GM08714 (cell line): ENCODE data around the gene SHH.
"Not testable (repeated sequence)": the region's sequence is repeated elsewhere in the genome, so short reads cannot be mapped to it uniquely, and the experiment has no call there.

ENCODE experiments used
- H3K4me3 ChIP-seq: fragments of 200-500 bp; sonication (Bioruptor generic); 2 replicates; pipeline ENCODE4 v1.5.1; 2014; ENCODE audit warnings: mild to moderate bottlenecking, low read length, inconsistent platforms
- ZNF274 ChIP-seq: IDR thresholded peaks from 2 replicates; pipeline ENCODE4 v1.6.1; 2012; ENCODE audit warnings: mild to moderate bottlenecking, low read depth, low read length

The SHH gene

DNA sequence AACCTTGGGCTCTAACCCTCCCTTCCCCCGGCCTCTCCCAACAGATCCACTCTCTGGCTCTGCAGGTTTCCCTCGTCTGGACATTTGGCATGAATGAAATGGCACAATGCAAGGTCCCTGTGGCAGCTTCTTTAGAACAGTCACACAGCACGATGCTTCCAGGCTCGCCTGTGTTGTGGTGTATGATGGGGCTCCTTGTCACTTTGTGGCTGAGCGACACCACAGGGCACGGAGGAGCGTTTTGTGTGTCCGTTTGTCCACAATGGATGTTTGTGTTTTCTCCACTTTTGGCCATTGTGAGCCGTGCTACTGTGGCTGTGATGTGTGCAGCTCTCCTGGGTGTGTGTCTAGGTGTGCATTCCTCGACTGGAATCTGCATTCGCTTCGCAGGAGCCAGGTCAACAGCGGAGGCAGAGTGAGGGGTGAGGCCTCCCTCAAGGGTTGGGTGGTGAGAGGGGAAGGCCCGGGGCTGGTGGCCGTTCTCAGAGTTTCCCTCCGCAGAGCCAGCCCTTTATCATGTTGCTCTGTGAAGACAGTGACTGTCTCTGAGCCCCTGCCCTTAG, 22.3 kb upstream of the SHH start:
- no peak for TF ChIP-seq ZNF274
- H3K4me3 ChIP-seq, result no peak overlapping the region

DNA sequence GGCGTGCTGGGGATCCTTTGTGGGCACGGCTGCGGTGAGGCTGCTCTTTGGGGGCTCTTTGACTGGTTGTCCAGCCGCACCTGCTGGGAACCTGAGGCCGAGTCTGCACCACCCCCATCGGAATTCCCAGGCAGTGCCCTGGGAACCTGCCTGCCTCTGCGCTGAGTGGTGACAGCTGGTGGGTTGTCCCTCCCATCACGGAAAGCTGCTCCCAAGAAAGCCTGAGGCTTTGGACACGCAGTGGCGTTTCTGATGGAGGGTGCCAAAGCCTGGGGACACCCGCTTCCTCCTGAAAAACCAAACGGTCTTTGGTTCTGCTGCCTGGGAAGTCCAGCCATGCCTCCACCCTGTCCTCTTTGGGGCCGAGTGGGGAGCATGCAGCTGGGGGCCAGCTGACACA, 21.4 kb upstream of the SHH start:
- H3K4me3 ChIP-seq, result no peak overlapping the region
- no peak for TF ChIP-seq ZNF274

DNA sequence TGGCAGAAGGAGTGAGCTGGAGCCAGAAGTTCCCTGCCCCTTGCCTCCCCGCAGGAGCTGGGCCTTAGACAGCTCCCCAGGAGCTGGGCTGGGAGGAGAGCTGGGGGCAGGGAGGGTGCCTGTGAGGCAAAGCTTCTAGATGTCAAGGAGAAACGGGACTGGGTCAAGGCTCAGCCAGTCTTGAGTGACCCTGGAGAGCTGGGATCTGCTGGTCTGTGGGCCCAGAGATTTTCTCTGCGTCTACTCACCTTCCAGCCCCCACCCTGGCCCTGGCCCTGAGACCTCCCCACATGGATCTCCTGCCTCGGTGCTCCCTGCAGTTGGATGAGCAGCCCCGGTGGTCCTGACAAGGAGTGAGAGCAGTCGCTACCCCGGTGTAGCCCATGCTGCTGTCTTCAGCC, 20.3 kb upstream of the SHH start:
- no peak for TF ChIP-seq ZNF274
- no peak overlapping the region for H3K4me3 ChIP-seq

DNA sequence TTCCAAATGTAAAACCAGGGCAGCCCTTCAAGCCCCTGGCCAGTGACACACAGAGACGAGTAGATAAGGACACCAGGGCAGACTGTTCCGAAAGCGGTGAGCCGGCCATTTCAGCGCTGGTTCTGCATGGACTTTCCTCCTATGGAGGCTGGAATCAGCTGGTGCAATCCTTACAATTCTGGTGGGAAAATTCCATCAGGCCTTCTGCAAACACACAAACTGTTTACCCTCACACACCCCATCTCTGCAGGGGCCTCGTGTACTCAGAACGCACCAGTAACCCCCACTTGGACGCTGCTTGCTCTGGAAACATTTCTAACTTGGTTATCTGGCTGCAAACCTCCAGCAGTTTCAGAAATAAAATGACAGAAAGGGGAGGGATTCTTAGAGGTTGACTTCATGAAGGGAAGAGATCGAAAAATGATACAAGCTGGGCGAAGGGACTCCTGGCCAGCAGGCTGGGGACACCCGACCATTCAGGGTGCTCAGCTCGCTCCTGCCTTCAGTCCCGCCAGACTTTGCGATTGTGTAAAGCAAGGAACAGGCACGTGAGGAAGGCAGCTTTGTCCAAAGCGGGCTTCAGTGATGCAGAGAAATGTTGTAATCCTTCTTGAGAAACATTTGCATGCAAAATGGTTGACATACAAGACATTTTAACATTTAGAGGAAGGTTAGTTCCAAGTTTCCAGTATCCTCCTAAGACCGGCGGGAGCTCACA, 19.7 kb upstream of the SHH start:
- no peak for TF ChIP-seq ZNF274
- no peak overlapping the region for H3K4me3 ChIP-seq

DNA sequence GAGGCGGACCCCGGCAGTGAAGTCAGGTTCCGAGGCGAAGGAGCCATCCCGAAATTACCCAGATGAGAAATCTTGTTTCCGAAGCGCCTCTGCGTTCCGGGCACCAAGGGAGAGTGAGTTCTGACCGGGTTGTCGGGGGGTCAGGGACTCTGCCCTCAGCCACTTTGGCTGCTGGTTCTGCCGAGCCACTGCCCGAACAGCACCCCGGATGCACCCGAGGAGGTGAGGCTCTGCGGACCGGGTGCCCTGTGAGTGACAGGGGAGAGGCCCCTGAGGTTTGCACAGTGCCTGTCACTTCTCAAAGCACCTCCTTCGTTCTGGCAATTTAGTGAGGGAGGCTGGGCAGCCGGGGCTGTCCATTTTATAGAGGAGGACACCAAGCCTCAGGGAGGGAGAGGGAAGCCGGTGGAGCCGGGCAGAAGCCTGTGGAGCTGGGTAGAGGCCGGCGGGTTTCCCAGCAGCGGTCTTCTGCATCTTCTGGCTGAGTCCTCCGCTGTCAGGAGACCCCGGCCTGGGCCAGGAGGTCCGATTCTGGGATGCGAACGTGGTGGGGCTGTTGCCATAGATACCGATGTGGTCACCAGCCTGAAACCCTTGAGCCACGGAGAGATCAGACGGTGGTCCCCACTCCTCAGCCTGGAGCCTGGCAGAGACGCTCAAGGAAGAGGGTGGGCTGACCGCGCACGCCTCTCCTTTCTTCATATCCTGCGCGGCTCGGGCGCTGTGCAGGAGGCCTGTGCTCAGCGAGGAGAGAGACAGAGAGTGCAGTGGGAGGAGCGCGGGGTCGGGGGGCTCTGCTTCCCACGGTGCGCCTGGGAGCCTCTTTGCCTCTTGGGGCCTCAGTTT, 18.9 kb upstream of the SHH start:
- TF ChIP-seq ZNF274, result no peak
- H3K4me3 ChIP-seq, result no peak overlapping the region

DNA sequence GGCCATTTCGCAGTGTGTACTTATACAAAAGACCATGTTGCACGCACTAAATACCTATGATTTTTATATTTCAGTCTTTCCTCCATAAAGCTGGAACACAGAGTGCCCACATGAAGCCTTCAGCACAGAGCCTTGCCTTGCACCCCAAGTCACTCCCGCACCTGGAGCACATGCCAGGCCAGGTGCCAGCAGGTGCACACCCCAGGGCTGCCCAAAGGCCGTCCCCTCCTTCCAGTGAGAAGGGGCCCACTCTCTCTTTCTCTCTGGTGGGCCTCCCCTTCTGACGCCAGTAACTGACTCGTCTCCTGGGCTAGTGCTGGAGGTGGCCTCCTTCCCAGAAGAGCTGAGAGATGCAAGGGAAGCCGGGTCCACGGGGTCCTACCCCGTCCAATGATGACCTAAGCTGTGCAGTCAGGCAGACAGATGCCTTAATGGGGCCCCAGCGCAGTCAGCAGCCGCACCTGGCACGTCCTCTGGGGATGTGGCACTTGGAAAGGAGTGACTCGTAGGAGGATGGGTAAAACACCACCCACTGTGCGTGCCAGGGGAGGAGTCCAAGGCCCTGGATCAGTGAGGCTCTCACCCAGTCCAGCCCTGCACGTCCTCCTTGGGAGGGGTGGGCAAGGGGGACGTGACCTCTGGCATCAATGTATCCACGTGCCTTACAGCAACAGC, 17.7 kb upstream of the SHH start:
- no peak overlapping the region for H3K4me3 ChIP-seq
- TF ChIP-seq ZNF274, result no peak

DNA sequence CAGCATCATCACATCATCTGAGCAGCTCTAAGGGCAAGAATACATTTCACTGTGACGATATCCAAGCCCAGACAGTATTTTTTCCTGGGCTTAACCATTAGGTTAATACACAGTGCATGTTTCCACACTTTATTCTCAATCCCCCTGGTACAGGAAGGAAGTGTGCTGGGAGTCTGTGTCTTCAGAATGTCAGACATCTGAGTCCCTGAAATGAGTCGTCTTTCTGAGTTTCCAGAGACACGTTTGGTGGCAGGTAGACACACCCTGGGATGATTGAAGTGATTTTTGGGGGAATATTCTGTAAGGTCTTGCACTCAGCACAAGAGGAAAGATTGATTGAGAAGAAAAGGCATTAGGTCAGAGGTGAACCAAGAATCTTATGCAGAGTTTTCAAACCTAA, 13.1 kb upstream of the SHH start:
- H3K4me3 ChIP-seq, result no peak overlapping the region
- TF ChIP-seq ZNF274, result no peak

DNA sequence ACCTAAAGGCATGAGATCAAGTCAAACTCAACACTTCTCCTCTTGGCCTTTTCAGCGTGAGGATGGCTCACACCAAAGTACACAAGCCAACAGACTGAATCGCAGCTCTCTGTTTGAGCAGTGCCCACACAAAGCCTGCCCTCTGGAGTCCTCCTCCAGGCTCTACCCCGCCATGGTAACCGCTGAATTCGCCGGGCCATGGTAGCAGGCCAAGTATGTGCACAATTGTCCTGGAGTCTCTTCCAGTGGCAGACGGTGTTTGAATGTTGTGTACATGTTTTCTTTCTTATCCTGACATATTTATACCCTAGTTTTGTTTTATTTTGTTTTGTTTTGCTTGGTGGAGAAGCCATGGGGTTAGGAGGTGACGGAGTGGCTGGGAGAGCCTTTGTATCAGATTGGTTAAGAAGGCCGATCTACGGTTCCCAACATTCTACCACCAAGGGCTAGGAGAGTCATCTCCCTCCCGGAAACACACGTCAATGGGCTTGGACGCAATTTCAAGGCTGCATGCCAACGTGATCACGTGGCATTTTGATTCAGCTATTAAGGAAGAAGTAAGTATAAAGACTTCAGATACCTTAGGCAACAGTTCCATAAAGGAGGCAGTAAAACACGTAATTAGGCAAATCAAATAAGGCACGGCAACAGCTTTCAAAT, 12.1 kb upstream of the SHH start:
- TF ChIP-seq ZNF274, result no peak
- H3K4me3 ChIP-seq, result no peak overlapping the region

DNA sequence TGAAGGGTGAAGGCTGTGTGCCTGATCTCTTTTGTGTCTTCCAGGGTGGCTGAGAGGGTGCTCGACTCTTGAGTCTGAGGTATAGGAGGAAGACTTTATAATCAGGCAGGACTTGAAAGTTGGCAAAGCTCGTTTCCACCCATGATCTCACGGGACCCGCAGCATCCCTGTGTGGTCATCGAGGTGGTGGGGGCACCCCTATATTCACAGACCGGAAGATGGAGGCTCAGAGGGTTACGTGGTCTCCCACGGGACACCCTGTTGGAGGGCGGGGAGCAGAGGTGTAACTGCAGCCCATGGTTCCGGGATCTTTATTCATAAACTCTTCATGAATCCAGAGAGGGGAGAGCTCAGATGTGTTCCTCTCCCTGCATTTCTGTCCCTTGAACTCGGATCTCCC, 9.6 kb upstream of the SHH start:
- TF ChIP-seq ZNF274, result no peak
- H3K4me3 ChIP-seq, result no peak overlapping the region

DNA sequence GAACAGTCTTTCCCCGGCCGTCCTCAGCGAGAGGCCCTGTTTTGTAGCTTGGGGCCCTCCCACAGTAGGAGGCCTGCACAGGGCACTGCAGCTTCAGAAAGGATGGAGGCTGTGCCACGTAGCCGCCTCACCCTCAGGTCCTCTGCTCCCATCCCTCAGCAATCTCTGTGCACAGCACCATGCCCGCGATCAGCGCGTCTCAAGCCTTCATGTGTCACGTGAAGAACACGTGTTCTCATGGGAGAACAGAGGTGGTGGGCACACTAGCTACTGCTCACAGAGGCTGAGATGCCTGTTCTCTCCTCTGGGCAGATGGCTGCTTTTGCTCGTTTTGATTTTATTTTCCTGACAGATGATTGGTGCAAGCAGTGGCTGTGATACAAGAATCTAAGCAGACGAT, 8.5 kb upstream of the SHH start:
- H3K4me3 ChIP-seq, result no peak overlapping the region
- TF ChIP-seq ZNF274, result no peak

DNA sequence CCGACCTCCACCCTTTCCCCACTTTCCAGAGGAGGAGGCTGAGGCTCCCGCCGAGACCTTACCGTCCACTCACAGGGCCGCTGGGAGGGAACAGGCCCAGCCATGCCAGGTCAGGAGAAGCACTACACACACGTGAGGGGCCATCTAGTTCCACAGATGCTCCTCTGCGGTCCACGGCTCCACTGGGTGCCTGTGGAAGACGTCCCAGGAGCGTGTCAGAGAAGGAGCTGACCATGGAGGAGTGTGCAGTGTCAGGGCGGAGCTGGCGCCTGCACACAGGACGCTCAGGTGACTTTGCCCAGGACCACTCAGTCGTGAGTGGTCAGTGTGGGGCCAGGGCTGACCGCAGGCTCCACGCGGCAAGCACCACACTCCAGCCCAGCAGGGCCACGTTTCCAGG, 8.0 kb upstream of the SHH start:
- no peak overlapping the region for H3K4me3 ChIP-seq
- no peak for TF ChIP-seq ZNF274

DNA sequence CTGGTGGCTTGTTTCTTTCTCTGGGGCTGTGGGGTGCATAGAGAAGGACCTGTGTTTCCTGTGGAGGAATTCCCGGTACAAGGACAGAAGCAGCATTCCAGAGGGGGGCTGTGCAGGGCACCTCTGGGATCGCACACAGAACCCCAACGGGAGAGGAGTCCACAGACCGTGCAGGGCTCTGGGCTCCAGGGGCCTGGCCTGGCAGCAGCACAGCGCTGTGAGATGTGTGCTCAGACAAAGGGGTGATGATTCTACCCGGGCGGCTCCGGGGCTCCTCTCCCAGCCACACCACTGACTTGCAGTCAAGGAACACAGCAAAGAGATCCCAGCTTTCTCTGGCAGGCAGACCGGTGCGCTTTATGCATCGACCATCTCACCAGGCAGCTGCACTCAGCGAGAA, 6.9 kb upstream of the SHH start:
- no peak overlapping the region for H3K4me3 ChIP-seq
- no peak for TF ChIP-seq ZNF274

DNA sequence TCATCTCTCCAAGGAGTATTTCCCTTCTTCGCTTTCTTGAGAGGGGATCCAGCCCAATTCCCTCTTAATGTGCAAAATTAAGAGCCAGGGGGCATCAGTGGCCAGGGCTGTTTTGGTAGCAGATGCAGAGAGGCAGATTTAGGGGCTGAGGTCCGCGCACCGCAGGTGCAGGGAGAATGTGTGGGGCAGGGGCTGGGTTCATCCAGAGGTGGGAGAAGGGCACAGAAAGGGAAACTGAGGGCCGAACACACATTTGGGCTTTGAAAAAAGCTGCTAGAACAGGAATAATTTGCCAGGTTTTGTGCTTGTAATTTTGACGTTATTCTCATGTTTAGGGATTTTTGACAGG, 6.5 kb upstream of the SHH start:
- no peak for TF ChIP-seq ZNF274
- no peak overlapping the region for H3K4me3 ChIP-seq

DNA sequence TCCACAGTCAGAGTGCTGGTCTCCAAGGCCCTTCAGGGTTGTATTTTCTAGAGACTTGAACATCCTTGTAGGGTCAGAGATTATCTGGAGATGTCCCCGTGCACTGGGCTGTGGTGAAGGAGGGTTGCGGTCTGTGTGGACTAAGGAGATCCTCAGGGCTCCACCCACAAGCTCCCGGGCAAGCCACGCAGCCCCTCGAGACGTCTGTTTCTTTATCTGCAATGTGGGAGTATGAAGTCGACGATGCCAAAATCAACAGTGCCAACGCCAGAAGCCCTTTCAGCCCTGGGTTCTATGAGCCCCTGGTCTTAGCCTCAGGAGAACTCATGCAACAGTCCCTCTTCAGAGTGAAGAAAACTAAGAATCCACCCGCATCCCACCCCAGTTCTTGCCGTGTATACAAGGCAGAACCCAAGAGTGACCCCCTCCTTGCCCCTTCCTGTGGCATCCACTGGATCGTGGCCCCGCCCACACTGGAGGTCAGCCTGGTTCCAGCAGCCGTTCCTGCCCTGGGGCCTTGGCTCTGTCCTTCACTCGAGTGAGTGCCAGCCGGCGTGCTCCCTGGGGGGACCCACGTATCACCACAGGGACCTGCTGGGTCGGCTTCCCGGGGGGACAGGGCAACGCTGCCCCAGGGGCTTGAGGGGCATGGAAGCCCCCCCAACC, 6.0 kb upstream of the SHH start:
- TF ChIP-seq ZNF274, result no peak
- H3K4me3 ChIP-seq, result no peak overlapping the region

DNA sequence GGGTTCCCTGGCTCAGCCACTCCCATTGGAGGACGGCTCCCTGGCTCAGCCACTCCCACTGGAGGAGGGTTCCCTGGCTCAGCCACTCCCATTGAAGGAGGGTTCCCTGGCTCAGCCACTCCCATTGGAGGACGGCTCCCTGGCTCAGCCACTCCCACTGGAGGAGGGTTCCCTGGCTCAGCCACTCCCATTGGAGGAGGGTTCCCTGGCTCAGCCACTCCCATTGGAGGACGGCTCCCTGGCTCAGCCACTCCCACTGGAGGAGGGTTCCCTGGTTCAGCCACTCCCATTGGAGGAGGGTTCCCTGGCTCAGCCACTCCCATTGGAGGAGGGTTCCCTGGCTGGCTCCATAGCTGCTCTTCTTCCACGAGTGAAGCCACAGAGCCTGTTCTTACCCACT, 5.3 kb upstream of the SHH start:
- not testable (repeated sequence) for H3K4me3 ChIP-seq
